IMR-90 (cell line): Measurements from ENCODE around the gene KLHL17. TPM values are rescaled to one million over a fixed set of nuclear protein-coding genes. Genes with fewer than 3 reads are reported as not detected.

ENCODE experiments used
- ATAC-seq: fragments of 200-7000 bp; cut with Tn5 transposase; 2 replicates; pipeline ENCODE4 v1.9.1; 2020; ENCODE audit warnings: low read depth, mild to moderate bottlenecking, moderate library complexity
- BruUV-seq: library from RNA; stranded (reverse); fragments of 400-500 nt; replicated peaks from 2 replicates; lab custom pipeline; 2021; lab: Mats Ljungman, UMichigan
- CTCF ChIA-PET: fragments of 300-600 bp; formaldehyde crosslinking; extraction: SDS; loops from one replicate; lab custom pipeline; 2021; ENCODE audit warnings: antibody characterized with exemption; lab: Yijun Ruan, JAX
- POLR2A ChIA-PET: fragments of 300-600 bp; sonication (Branson Sonifier 250); formaldehyde crosslinking; loops from one replicate; lab custom pipeline; 2022; ENCODE audit warnings: antibody characterized with exemption; ENCODE audit not compliant: unreplicated experiment; lab: Charles Lee
- DNase-seq: peaks from one replicate; pipeline ENCODE4 v3.0.0; 2013
- H2AFZ ChIP-seq: replicated peaks from 2 replicates; pipeline ENCODE3; 2013; ENCODE audit warnings: low read length, mild to moderate bottlenecking; ENCODE audit not compliant: poor library complexity
- H2AK5ac ChIP-seq: 2 replicates; pipeline ENCODE4 v1.6.1; 2013; ENCODE audit warnings: low read depth, low read length, inconsistent platforms
- H2AK9ac ChIP-seq: replicated peaks from 2 replicates; pipeline ENCODE3; 2013; ENCODE audit warnings: mild to moderate bottlenecking, low read depth, low read length, moderate library complexity; ENCODE audit not compliant: poor library complexity
- H2BK120ac ChIP-seq: 2 replicates; pipeline ENCODE4 v1.6.1; 2013; ENCODE audit warnings: low read depth, low read length, inconsistent platforms
- H2BK15ac ChIP-seq: 3 replicates; pipeline ENCODE4 v1.6.1; 2013; ENCODE audit warnings: low read depth, low read length, inconsistent platforms
- H2BK20ac ChIP-seq: 2 replicates; pipeline ENCODE4 v1.6.1; 2013; ENCODE audit warnings: low read depth, mild to moderate bottlenecking, inconsistent platforms, low read length, moderate library complexity
- H2BK5ac ChIP-seq: 2 replicates; pipeline ENCODE4 v1.6.1; 2013; ENCODE audit warnings: mild to moderate bottlenecking, low read depth, low read length, inconsistent platforms; ENCODE audit not compliant: poor library complexity, severe bottlenecking
- H3K14ac ChIP-seq: replicated peaks from 2 replicates; pipeline ENCODE4 v1.6.1; 2013; ENCODE audit warnings: low read depth, low read length, inconsistent platforms
- H3K18ac ChIP-seq: 2 replicates; pipeline ENCODE4 v1.6.1; 2013; ENCODE audit warnings: low read depth, low read length, control low read depth
- H3K23ac ChIP-seq: 2 replicates; pipeline ENCODE4 v1.6.1; 2013; ENCODE audit warnings: low read depth, low read length, inconsistent platforms
- H3K27ac ChIP-seq: 2 replicates; pipeline ENCODE4 v1.5.1; 2013; ENCODE audit warnings: mild to moderate bottlenecking, control low read depth, low read length; ENCODE audit not compliant: insufficient read depth
- H3K27me3 ChIP-seq: 2 replicates; pipeline ENCODE4 v1.6.1; 2013; ENCODE audit warnings: low read length; ENCODE audit not compliant: control insufficient read depth, insufficient read depth
- H3K36me3 ChIP-seq: 2 replicates; pipeline ENCODE4 v1.6.1; 2013; ENCODE audit warnings: low read length, mixed read lengths; ENCODE audit not compliant: control insufficient read depth, insufficient read depth
- H3K4ac ChIP-seq: 2 replicates; pipeline ENCODE4 v1.6.1; 2013; ENCODE audit warnings: low read depth, low read length, inconsistent platforms
- H3K4me1 ChIP-seq: 2 replicates; pipeline ENCODE4 v1.6.1; 2013; ENCODE audit warnings: low read length, mixed read lengths; ENCODE audit not compliant: control insufficient read depth, insufficient read depth
- H3K4me2 ChIP-seq: 2 replicates; pipeline ENCODE4 v1.6.1; 2013; ENCODE audit warnings: low read depth, mild to moderate bottlenecking, control low read depth, low read length, moderate library complexity
- H3K4me3 ChIP-seq: 2 replicates; pipeline ENCODE4 v1.5.1; 2013; ENCODE audit warnings: low read depth, mild to moderate bottlenecking, control low read depth, low read length, moderate library complexity; ENCODE audit not compliant: insufficient read depth
- H3K56ac ChIP-seq: 2 replicates; pipeline ENCODE4 v1.6.1; 2013; ENCODE audit warnings: low read length, inconsistent platforms; ENCODE audit not compliant: insufficient read depth; ENCODE audit errors: extremely low read depth
- H3K79me1 ChIP-seq, 2 experiments: 2 replicates each; pipeline ENCODE4 v1.6.1; 2013; ENCODE audit warnings: low read length in 2 of 2, inconsistent platforms in 1 of 2, low read depth in 1 of 2
- H3K9ac ChIP-seq: 2 replicates; pipeline ENCODE4 v1.6.1; 2013; ENCODE audit warnings: low read depth, low read length, control low read depth
- H3K9me1 ChIP-seq: 2 replicates; pipeline ENCODE4 v1.6.1; 2013; ENCODE audit warnings: low read length, inconsistent platforms; ENCODE audit not compliant: insufficient read depth
- H3K9me3 ChIP-seq: 2 replicates; pipeline ENCODE4 v1.6.1; 2013; ENCODE audit warnings: low read length; ENCODE audit not compliant: control insufficient read depth, insufficient read depth
- H4K20me1 ChIP-seq: 2 replicates; pipeline ENCODE4 v1.6.1; 2013; ENCODE audit warnings: low read length, inconsistent platforms; ENCODE audit not compliant: insufficient read depth
- H4K5ac ChIP-seq: 2 replicates; pipeline ENCODE4 v1.6.1; 2013; ENCODE audit warnings: mild to moderate bottlenecking, low read depth, low read length, control low read depth
- H4K8ac ChIP-seq, 2 experiments: 2 replicates each; pipeline ENCODE4 v1.6.1; 2013; ENCODE audit warnings: low read depth in 2 of 2, low read length in 2 of 2, control low read depth in 1 of 2, inconsistent platforms in 1 of 2
- H4K91ac ChIP-seq: 2 replicates; pipeline ENCODE4 v1.6.1; 2013; ENCODE audit warnings: low read depth, low read length, inconsistent platforms; ENCODE audit not compliant: insufficient read depth
- BHLHE40 ChIP-seq: fragments of 150-350 bp; IDR thresholded peaks from 2 replicates; pipeline ENCODE4 v1.6.1; 2016; ENCODE audit warnings: mild to moderate bottlenecking, low read depth, low read length
- CEBPB ChIP-seq: IDR thresholded peaks from 2 replicates; pipeline ENCODE4 v1.6.1; 2012; ENCODE audit warnings: low read depth, low read length, improper control_type of control experiment
- CTCF ChIP-seq: conservative IDR thresholded peaks from 2 replicates; pipeline ENCODE4 v1.5.1; 2012; ENCODE audit warnings: mild to moderate bottlenecking, low read depth, low read length, improper control_type of control experiment
- FOS ChIP-seq: fragments of 150-350 bp; IDR thresholded peaks from 2 replicates; pipeline ENCODE4 v1.6.1; 2016; ENCODE audit warnings: low read depth, low read length
- MAFK ChIP-seq: IDR thresholded peaks from 2 replicates; pipeline ENCODE4 v1.6.1; 2012; ENCODE audit warnings: low read depth, low read length, improper control_type of control experiment
- MAZ ChIP-seq: IDR thresholded peaks from 2 replicates; pipeline ENCODE4 v1.6.1; 2012; ENCODE audit warnings: low read depth, mild to moderate bottlenecking, low read length, improper control_type of control experiment, moderate library complexity, borderline replicate concordance
- NFE2L2 ChIP-seq: fragments of 150-350 bp; IDR thresholded peaks from 2 replicates; pipeline ENCODE4 v1.6.1; 2016; ENCODE audit warnings: low read depth, mild to moderate bottlenecking, low read length
- POLR2A ChIP-seq: IDR thresholded peaks from 2 replicates; pipeline ENCODE4 v1.6.1; 2012; ENCODE audit warnings: mild to moderate bottlenecking, low read depth, low read length
- RAD21 ChIP-seq: IDR thresholded peaks from 2 replicates; pipeline ENCODE4 v1.6.1; 2012; ENCODE audit warnings: low read length, improper control_type of control experiment
- RCOR1 ChIP-seq: IDR thresholded peaks from 2 replicates; pipeline ENCODE4 v1.6.1; 2012; ENCODE audit warnings: mild to moderate bottlenecking, low read length, improper control_type of control experiment; ENCODE audit not compliant: insufficient replicate concordance
- RFX5 ChIP-seq: IDR thresholded peaks from 2 replicates; pipeline ENCODE4 v1.8.0; 2012; ENCODE audit warnings: low read depth, mild to moderate bottlenecking, low read length, moderate library complexity
- SMC3 ChIP-seq: fragments of 150-350 bp; IDR thresholded peaks from 2 replicates; pipeline ENCODE4 v1.6.1; 2016; ENCODE audit warnings: low read depth, mild to moderate bottlenecking, antibody characterized with exemption, low read length, moderate library complexity
- USF2 ChIP-seq: fragments of 150-350 bp; IDR thresholded peaks from 2 replicates; pipeline ENCODE4 v1.6.1; 2017; ENCODE audit warnings: mild to moderate bottlenecking, antibody characterized with exemption, low read length, low read depth
- WGBS, 2 experiments: methylation state at CpG; one replicate each; pipeline versions ENCODE4 v1.1.5 to v1.1.7; 2013; ENCODE audit warnings: missing lambda C conversion rate in 2 of 2; ENCODE audit not compliant: insufficient read length in 1 of 2; ENCODE audit errors: extremely low coverage in 2 of 2; 5-methylcytosine and 5-hydroxymethylcytosine counted together
- dilution Hi-C: fragments of 300-500 bp; cut with HindIII; formaldehyde crosslinking; loops from one replicate; pipeline ENCODE4 v1.14.3; 2018; ENCODE audit warnings: low sequenced_read_pairs; ENCODE audit not compliant: unreplicated experiment
- in situ Hi-C: fragments of 300-500 bp; cut with MboI; formaldehyde crosslinking; loops from 3 replicates; pipeline ENCODE4 v1.14.3; 2019; ENCODE audit warnings: low sequenced_read_pairs, inconsistent platforms, mixed read lengths
- intact Hi-C: fragments of 100-400 bp; cut with micrococcal nuclease; formaldehyde crosslinking; loops from 2 replicates; pipeline ENCODE4 v1.10.0; 2022
- polyA plus RNA-seq, 3 experiments: library from polyadenylated mRNA; depleted of rRNA; stranded (reverse); fragments of >200 nt; gene quantifications; 2 replicates each; pipeline ENCODE4 v1.2.3, GENCODE V29; 2012; ENCODE audit warnings: low replicate concordance in 1 of 3
- total RNA-seq: library from RNA; depleted of rRNA; stranded (reverse); fragments of >200 nt; gene quantifications from 2 replicates; pipeline ENCODE4 v1.2.3, GENCODE V29; 2012

The KLHL17 gene
- total and polyA plus RNA-seq, 2 of the 4 experiments (the other 2 are of a cell fraction), result 3.4 to 41.0 TPM

GRCh38 chr1:910881-911721 is 49.3 kb upstream of the KLHL17 start:
- Histone ChIP-seq H3K36me3 (no peaks in the 10 kb centered on the region), H3K14ac (peak overlapping the region; percentile 15; the same call in 1 of the 2 replicates), H4K91ac (peak overlapping the region; percentile 75), H3K18ac (no peak overlapping the region), H2AFZ (peak overlapping the region; percentile 77), H4K5ac (no peak overlapping the region), H2AK9ac (peak overlapping the region; percentile 87), H3K9me3 (no peaks in the 10 kb centered on the region), H3K4me3 (no peak overlapping the region), H3K9ac (no peak overlapping the region), H4K8ac (peak overlapping the region in 1 of 2 experiments; percentile 21; a peak in 1 of 4 replicates), H3K27ac (no peak overlapping the region), H2AK5ac (peak overlapping the region; percentile 65; the same call in 1 of the 2 replicates), H3K27me3 (no peaks in the 10 kb centered on the region), H3K4ac (peak overlapping the region; percentile 40; the same call in 1 of the 2 replicates), H3K56ac (no peak overlapping the region), H3K23ac (0 out of 2 replicates have a peak overlapping the region, but pooled peaks have one; percentile 56), H4K20me1 (no peaks in the 10 kb centered on the region; the same call in 1 of the 2 replicates), H2BK20ac (no peak overlapping the region; the same call in 1 of the 2 replicates), H3K4me1 (peaks cover 20% of the 10 kb centered on the region), H2BK15ac (0 out of 3 replicates have a peak overlapping the region, but pooled peaks have one; percentile 21), H2BK5ac (no peak overlapping the region), H3K79me1 (no peaks in the 10 kb centered on the region), H3K4me2 (no peak overlapping the region), H2BK120ac (no peak overlapping the region), H3K9me1 (no peaks in the 10 kb centered on the region)
- no peak for TF ChIP-seq USF2
- no peak for TF ChIP-seq CTCF
- TF ChIP-seq FOS, result no peak
- no peak for TF ChIP-seq SMC3
- TF ChIP-seq NFE2L2, result no peak
- no peak for TF ChIP-seq RAD21
- no peak for TF ChIP-seq BHLHE40
- TF ChIP-seq MAFK, result no peak
- no peak for TF ChIP-seq POLR2A
- TF ChIP-seq MAZ, result no peak
- TF ChIP-seq RCOR1, result no peak
- TF ChIP-seq RFX5, result no peak
- TF ChIP-seq CEBPB, result no peak
- DNase-seq (peak; percentile 31), ATAC-seq (peak; percentile 26; the same call in 1 of the 2 replicates)
- BruUV-seq, result no TSS peak
- intact Hi-C loops (no loop called here), dilution Hi-C loops (no loop called here), in situ Hi-C loops (loop anchor here (5.0 kb wide), 1 partner anchor 46 kb away; the partner anchor contains the start of gene NOC2L)
- ChIA-PET CTCF (no interaction called here), POLR2A (no interaction called here)
- WGBS, 2 experiments, result 40% methylated on average over 17 of the region's 25 CpGs; no CpG with 5 or more reads in 1 of the 2 experiments
